Smooth muscle cell (in vitro differentiated cells): ENCODE data around the gene NNAT. TPM values are rescaled to one million over a fixed set of nuclear protein-coding genes. Genes with fewer than 3 reads are reported as not detected.

Experiments
- DNase-seq: peaks from one replicate; lab custom pipeline; 2025; ENCODE audit not compliant: unreplicated experiment; lab: John Stamatoyannopoulos, UW
- H2AFZ ChIP-seq: fragments of 200-600 bp; sonication (generic); 2 replicates; pipeline ENCODE4 v1.6.0; 2016; ENCODE audit warnings: antibody characterized with exemption, low read depth, mild to moderate bottlenecking
- H3F3A ChIP-seq: fragments of 200-600 bp; sonication (generic); 2 replicates; pipeline ENCODE4 v1.6.0; 2017; ENCODE audit warnings: antibody characterized with exemption, low read depth
- H3K27ac ChIP-seq: fragments of 200-600 bp; sonication (generic); 2 replicates; pipeline ENCODE4 v1.5.1; 2016; ENCODE audit warnings: low read depth, mild to moderate bottlenecking
- H3K27me3 ChIP-seq: fragments of 200-600 bp; sonication (generic); 2 replicates; pipeline ENCODE4 v1.6.1; 2016; ENCODE audit warnings: low read depth, mild to moderate bottlenecking
- H3K36me3 ChIP-seq: fragments of 200-600 bp; sonication (generic); 2 replicates; pipeline ENCODE4 v1.5.1; 2016; ENCODE audit warnings: low read depth
- H3K4me1 ChIP-seq: fragments of 200-600 bp; sonication (generic); 2 replicates; pipeline ENCODE4 v1.5.1; 2016; ENCODE audit warnings: low read depth
- H3K4me2 ChIP-seq: fragments of 200-600 bp; sonication (generic); 2 replicates; pipeline ENCODE4 v1.6.0; 2016; ENCODE audit warnings: mild to moderate bottlenecking
- H3K4me3 ChIP-seq: fragments of 200-600 bp; sonication (generic); 2 replicates; pipeline ENCODE4 v1.5.1; 2016; ENCODE audit warnings: mild to moderate bottlenecking
- H3K79me2 ChIP-seq: fragments of 200-600 bp; sonication (generic); 2 replicates; pipeline ENCODE4 v1.6.0; 2016; ENCODE audit warnings: low read depth, mild to moderate bottlenecking
- H3K9ac ChIP-seq: fragments of 200-600 bp; sonication (generic); 2 replicates; pipeline ENCODE4 v1.6.0; 2016; ENCODE audit warnings: low read depth
- H3K9me3 ChIP-seq: fragments of 200-600 bp; sonication (generic); replicated peaks from 2 replicates; pipeline ENCODE4 v1.5.1; 2016; ENCODE audit warnings: low read depth
- H4K20me1 ChIP-seq: fragments of 200-600 bp; sonication (generic); 2 replicates; pipeline ENCODE4 v1.6.0; 2016; ENCODE audit warnings: low read depth
- CTCF ChIP-seq: fragments of 200-600 bp; sonication (generic); IDR thresholded peaks from 2 replicates; pipeline ENCODE4 v1.5.1; 2017; ENCODE audit warnings: borderline replicate concordance, mild to moderate bottlenecking, antibody characterized with exemption; ENCODE audit not compliant: insufficient read depth, poor library complexity, severe bottlenecking
- WGBS: methylation state at CpG from one replicate; pipeline ENCODE4 v1.1.7; 2016; ENCODE audit warnings: low lambda C conversion rate; 5-methylcytosine and 5-hydroxymethylcytosine counted together
- polyA plus RNA-seq: library from polyadenylated mRNA; unstranded; fragments of >200 nt; fragmentation: Nextera tagmentation; extraction: Ambion mirVana; gene quantifications from 2 replicates; pipeline ENCODE4 v1.2.1, GENCODE V29; 2016
- total RNA-seq: library from RNA; depleted of rRNA; stranded (reverse); fragments of >200 nt; gene quantifications from 2 replicates; pipeline ENCODE4 v1.2.3, GENCODE V29; 2014

Gene NNAT
- total and polyA plus RNA-seq, 2 experiments from 2014 or later = 0.35 TPM; not detected in 1

- WGBS = 79% methylated on average over 7 of the region's 7 CpGs
- Histone ChIP-seq H3K36me3 (no peaks in the 10 kb centered on the region), H3K4me1 (peaks cover 9% of the 10 kb centered on the region), H3K4me2 (no peak overlapping the region), H3K27me3 (no peaks in the 10 kb centered on the region), H3K9me3 (no peaks in the 10 kb centered on the region), H3F3A (peaks cover 4% of the 10 kb centered on the region), H3K27ac (no peak overlapping the region), H3K79me2 (no peaks in the 10 kb centered on the region), H2AFZ (no peak overlapping the region), H4K20me1 (peaks cover 81% of the 10 kb centered on the region), H3K4me3 (no peak overlapping the region), H3K9ac (no peak overlapping the region)
- TF ChIP-seq CTCF = no peak
- no peak for DNase-seq
These were observed 15.5 kb upstream of the NNAT start for GRCh38 chr20:37505263-37506151.

GRCh38 chr20:37506152-37506725 lies 14.8 kb upstream of the NNAT start:
- no peak overlapping the region for H3K4me3 ChIP-seq
- no peak for TF ChIP-seq CTCF
- H3K9me3 ChIP-seq = no peaks in the 10 kb centered on the region
- H3K4me1 ChIP-seq = peaks cover 9% of the 10 kb centered on the region
- peaks cover 4% of the 10 kb centered on the region for H3F3A ChIP-seq
- H3K79me2 ChIP-seq = no peaks in the 10 kb centered on the region
- no peak for DNase-seq
- 83% methylated on average over 4 of the region's 4 CpGs for WGBS
- peaks cover 87% of the 10 kb centered on the region for H4K20me1 ChIP-seq
- no peaks in the 10 kb centered on the region for H3K27me3 ChIP-seq
- no peak overlapping the region for H3K4me2 ChIP-seq
- H3K36me3 ChIP-seq = no peaks in the 10 kb centered on the region
- no peak overlapping the region for H3K9ac ChIP-seq
- H3K27ac ChIP-seq = no peak overlapping the region
- H2AFZ ChIP-seq = no peak overlapping the region

- no peak for TF ChIP-seq CTCF
These were observed 10.8 kb upstream of the NNAT start for GRCh38 chr20:37510226-37510625.

More at GRCh38 chr20:37510226-37510625, 10.8 kb upstream of the NNAT start:
- no peak overlapping the region for H3K9ac ChIP-seq
- H3K4me1 ChIP-seq = peaks cover 3% of the 10 kb centered on the region
- H3K4me2 ChIP-seq = no peak overlapping the region
- 96% methylated on average over 5 of the region's 5 CpGs for WGBS
- no peaks in the 10 kb centered on the region for H3K27me3 ChIP-seq
- H3K4me3 ChIP-seq = no peak overlapping the region
- peaks cover 4% of the 10 kb centered on the region for H3F3A ChIP-seq
- H3K9me3 ChIP-seq = no peaks in the 10 kb centered on the region
- H3K27ac ChIP-seq = no peak overlapping the region
- H4K20me1 ChIP-seq = peaks cover 100% of the 10 kb centered on the region
- DNase-seq = no peak
- H2AFZ ChIP-seq = no peak overlapping the region
- no peaks in the 10 kb centered on the region for H3K36me3 ChIP-seq
- peaks cover 27% of the 10 kb centered on the region for H3K79me2 ChIP-seq
